Stimulated activated CD4-positive, alpha-beta T cell treated with anti-CD3 and anti-CD28 coated beads, TNF-alpha, amount 100 ng/mL, for 24 hours (primary cell): ENCODE data around the gene C17orf107.
"Not testable (repeated sequence)": the region's sequence is repeated elsewhere in the genome, so short reads cannot be mapped to it uniquely, and the experiment has no call there.

Experiments used
- DNase-seq, 3 experiments: peaks; one replicate each; pipeline ENCODE4 v3.0.0-alpha.2; 2020; ENCODE audit warnings: low read depth in 3 of 3

Gene C17orf107

GRCh38 chr17:4899341-4900230 is at the start of gene C17orf107:
TSS of gene C17orf107 (plus strand) at chr17:4899536. CDS start at chr17:4899763, 227 bp downstream.
- peak; percentile 88 to 94 (median 93) for DNase-seq

DNA sequence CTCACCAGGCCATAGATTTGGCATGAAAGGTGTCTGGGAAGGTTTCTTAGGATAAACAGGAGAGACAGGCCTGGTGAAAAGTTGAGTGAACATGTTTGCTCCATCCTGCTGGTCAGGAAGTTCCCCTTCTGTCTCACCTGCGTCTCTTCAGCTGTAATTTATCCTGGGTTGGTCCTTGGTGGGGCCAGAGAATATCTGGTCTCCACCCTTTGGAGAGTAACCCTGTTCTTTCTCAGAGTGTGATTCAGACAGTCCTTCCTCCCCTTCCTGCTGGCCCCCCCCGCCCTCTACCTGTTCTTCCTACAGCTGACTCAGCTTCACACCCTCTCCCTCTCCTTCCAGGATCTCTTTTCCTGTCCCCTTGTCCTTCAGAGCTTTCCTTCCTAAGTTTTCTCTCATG is 49.1 kb upstream of the C17orf107 start:
- no peak for DNase-seq

- no peak for DNase-seq
These were observed 48.3 kb upstream of the C17orf107 start for GRCh38 chr17:4851084-4851483.

DNA sequence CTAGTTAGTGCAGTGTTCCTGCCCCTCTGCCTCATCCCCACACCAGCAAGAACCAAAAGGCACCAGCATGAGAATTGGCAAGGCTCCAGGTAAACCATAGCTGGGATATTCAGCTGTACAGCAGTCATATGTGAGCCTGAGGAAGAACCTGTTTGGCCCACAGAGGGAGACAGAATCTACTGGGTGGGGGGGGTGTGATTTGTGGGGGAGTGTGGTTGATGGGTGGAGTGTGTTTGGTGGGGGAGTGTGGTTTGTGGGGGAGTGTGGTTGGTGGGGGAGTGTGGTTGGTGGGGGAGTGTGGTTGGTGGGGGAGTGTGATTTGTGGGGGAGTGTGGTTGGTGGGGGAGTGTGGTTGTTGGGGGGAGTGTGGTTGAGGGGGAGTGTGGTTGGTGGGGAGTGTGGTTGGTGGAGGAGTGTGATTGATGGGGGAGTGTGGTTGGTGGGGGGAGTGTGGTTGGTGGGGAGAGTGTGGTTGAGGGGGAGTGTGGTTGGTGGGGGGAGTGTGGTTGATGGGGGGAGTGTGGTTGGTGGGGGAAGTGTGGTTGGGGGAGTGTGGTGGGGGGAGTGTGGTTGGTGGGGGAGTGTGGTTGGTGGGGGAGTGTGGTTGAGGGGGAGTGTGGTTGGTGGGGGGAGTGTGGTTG is 46.6 kb upstream of the C17orf107 start:
- no peak for DNase-seq

GRCh38 chr17:4853208-4853671 is 46.1 kb upstream of the C17orf107 start:
- DNase-seq = no peak

GRCh38 chr17:4854111-4854681 is 45.1 kb upstream of the C17orf107 start:
- DNase-seq = no peak

GRCh38 chr17:4856271-4856936 is 42.9 kb upstream of the C17orf107 start:
- DNase-seq = no peak

DNA sequence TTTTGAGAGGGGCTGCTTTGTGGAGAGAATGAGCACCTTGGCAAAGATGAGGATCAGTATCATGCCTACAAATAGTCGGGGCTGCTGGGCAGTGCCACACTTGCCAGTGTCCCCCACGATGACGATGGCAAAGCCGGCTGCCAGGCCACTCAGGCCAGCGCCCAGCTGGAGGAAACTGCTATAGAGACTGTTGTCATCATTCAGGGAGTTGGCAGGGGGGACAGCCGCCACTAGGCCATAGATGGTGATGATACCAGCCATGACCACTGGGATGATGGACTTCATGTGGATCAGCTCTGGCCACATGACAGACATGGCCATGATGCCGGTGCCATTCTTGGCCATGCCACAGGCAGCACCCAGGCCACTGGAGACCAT is 42.4 kb upstream of the C17orf107 start:
- DNase-seq = no peak

DNA sequence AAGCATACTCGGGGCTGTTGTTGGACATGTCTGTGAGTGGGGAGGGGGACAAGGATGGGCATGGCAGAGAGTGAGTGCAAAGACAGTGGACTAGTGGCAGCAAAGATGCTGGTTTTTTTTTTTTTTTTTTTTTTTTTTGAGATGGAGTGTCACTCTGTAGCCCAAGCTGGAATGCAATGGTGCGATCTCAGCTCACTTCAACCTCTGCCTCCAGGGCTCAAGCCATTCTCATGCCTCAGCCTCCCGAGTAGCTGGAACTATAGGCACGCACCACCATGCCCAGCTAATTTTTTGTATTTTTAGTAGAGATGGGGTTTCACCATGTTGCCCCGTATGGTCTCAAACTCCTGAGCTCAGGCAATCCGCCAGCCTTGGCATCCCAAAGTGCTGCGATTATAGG is 42.0 kb upstream of the C17orf107 start:
- DNase-seq = not testable (repeated sequence)

- DNase-seq = no peak
These were observed 41.1 kb upstream of the C17orf107 start for GRCh38 chr17:4858068-4858881.

DNA sequence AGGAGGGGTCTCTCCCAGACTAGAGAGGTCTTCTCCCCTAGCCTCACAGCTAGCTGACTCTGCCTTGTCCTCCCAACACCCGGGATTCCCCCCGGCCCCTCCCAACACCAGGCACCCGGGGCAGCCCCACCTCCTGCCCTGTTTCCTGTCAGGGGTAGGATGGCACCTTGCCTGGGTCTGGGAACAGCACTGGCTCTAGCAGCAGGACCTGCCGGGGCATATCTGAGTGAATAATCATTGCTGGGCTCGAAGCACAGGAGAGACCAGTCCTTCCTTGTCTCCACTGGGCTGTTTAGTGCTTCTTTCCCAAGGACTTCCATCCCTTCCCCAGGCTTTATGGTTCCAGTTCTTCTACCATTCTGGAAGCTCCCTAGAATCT is 40.5 kb upstream of the C17orf107 start:
- DNase-seq = no peak

- no peak for DNase-seq
These were observed 39.3 kb upstream of the C17orf107 start for GRCh38 chr17:4859816-4860625.

- no peak for DNase-seq
These were observed 38.7 kb upstream of the C17orf107 start for GRCh38 chr17:4860651-4861050.

- no peak for DNase-seq
These were observed 38.3 kb upstream of the C17orf107 start for GRCh38 chr17:4861052-4861451.

DNA sequence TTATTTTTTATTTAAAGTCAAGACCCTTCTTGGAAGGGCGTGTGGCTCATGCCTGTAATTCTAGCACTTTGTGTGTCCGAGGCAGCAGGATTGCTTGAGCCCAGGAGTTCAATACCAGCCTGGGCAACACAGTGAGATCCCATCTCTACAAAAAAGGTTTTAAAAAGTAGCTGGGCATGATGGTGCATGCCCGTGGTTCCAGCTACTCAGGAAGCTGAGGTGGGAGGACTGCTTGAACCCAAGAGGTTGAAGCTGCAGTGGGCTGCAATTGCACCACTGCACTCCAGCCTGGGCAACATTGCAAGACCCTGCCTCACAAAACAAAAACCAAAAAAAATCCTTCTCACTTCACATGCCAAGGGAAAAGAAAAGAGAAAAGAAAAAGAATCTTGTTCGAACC is 36.6 kb upstream of the C17orf107 start:
- no peak for DNase-seq

- no peak for DNase-seq
These were observed 36.0 kb upstream of the C17orf107 start for GRCh38 chr17:4863321-4863720.

- DNase-seq = not testable (repeated sequence)
These were observed 31.8 kb upstream of the C17orf107 start for GRCh38 chr17:4867535-4867934.

- DNase-seq = not testable (repeated sequence)
These were observed 30.0 kb upstream of the C17orf107 start for GRCh38 chr17:4869058-4869998.

DNA sequence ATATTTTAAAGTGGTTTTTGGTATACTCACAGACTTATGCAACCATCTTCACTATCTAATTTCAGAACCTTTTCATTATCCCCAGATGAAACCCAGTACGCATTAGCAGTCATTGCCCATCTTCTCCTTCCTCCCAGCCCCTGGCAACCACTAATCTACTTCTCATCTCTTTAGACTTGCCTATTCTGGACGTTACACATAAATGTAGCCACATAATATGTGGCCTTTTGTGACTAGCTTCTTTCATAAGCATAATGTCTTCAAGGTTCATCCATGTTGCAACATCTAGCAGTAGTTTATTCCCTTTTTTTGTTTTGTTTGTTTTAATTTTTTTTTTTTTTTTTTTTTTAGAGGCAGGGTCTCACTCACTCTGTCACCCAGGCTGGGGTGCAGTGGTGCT is 28.5 kb upstream of the C17orf107 start:
- no peak for DNase-seq
